HepG2 (cell line): ENCODE results near the gene PRPF38A. TPM values are rescaled to one million over a fixed set of nuclear protein-coding genes. Genes with fewer than 3 reads are reported as not detected.
A peak's percentile ranks its signal among the peaks of the same experiment; 100 is the strongest.
"Not testable (repeated sequence)": the region's sequence is repeated elsewhere in the genome, so short reads cannot be mapped to it uniquely, and the experiment has no call there.

Source experiments
- ATAC-seq: fragments of 200-7000 bp; cut with Tn5 transposase; 3 replicates; pipeline ENCODE4 v1.9.1; 2020; ENCODE audit warnings: mild to moderate bottlenecking, moderate library complexity
- BruUV-seq: library from RNA; stranded (reverse); fragments of 400-500 nt; replicated peaks from 2 replicates; lab custom pipeline; 2021; lab: Mats Ljungman, UMichigan
- CTCF ChIA-PET: fragments of 300-600 bp; formaldehyde crosslinking; extraction: SDS; loops from one replicate; lab custom pipeline; 2021; ENCODE audit warnings: low total read pairs, inconsistent platforms, low intra/inter-chr PET ratio; lab: Yijun Ruan, JAX
- POLR2A ChIA-PET: fragments of 350-600 bp; sonication (Branson Sonifier 250); formaldehyde crosslinking; loops from one replicate; lab custom pipeline; 2020; ENCODE audit warnings: antibody characterized with exemption, inconsistent platforms; lab: Yijun Ruan, JAX
- DNase-seq: peaks from one replicate; pipeline ENCODE4 v3.0.0-alpha.2; 2015; ENCODE audit warnings: low spot score
- FAIRE-seq: peaks from 3 replicates; lab custom pipeline; 2011; peaks lifted over from hg19 to GRCh38; lab: Jason Lieb, UNC
- H2AFZ ChIP-seq: one replicate; pipeline ENCODE4 v1.6.1; 2011; ENCODE audit warnings: low read length, inconsistent platforms
- H3K27ac ChIP-seq: fragments of 300-600 bp; 3 replicates; pipeline ENCODE4 v1.8.0; 2011; ENCODE audit warnings: mixed run types, mild to moderate bottlenecking, mixed read lengths, low read length, inconsistent platforms; ENCODE audit not compliant: insufficient read depth; ENCODE audit errors: extremely low read length
- H3K27me3 ChIP-seq, 2 experiments: fragments of 200-600 bp in 1 of 2; 2 replicates in 1 of 2; 3 replicates in 1 of 2; pipeline versions ENCODE4 v1.6.0 to v1.8.0; 2011; ENCODE audit warnings: low read length in 2 of 2, mild to moderate bottlenecking in 2 of 2, moderate library complexity in 2 of 2, inconsistent platforms in 1 of 2; ENCODE audit not compliant: insufficient read depth in 2 of 2, control insufficient read depth in 1 of 2
- H3K36me3 ChIP-seq, 2 experiments: fragments of 200-600 bp in 1 of 2; replicated peaks in 1 of 2; 2 replicates in 1 of 2; 3 replicates in 1 of 2; pipeline versions ENCODE4 v1.5.1 to v1.8.0; 2011; ENCODE audit warnings: low read length in 2 of 2, inconsistent platforms in 1 of 2; ENCODE audit not compliant: insufficient read depth in 2 of 2, control insufficient read depth in 1 of 2
- H3K4me1 ChIP-seq: 2 replicates; pipeline ENCODE4 v1.5.1; 2012; ENCODE audit warnings: low read length, inconsistent platforms; ENCODE audit not compliant: insufficient read depth
- H3K4me2 ChIP-seq: 2 replicates; pipeline ENCODE4 v1.6.0; 2011; ENCODE audit warnings: low read depth, low read length, inconsistent platforms
- H3K4me3 ChIP-seq, 3 experiments: fragments of 200-600 bp in 1 of 3; sonication (generic), shearing (Covaris generic) in 1 of 3; replicated peaks in 1 of 3; 2 replicates each; pipeline ENCODE4 v1.5.1; 2011 to 2016; ENCODE audit warnings: low read length in 3 of 3, inconsistent platforms in 2 of 3, low read depth in 2 of 3, mild to moderate bottlenecking in 2 of 3, control low read depth in 1 of 3, mixed read lengths in 1 of 3; ENCODE audit not compliant: insufficient read depth in 1 of 3
- H3K79me2 ChIP-seq: one replicate; pipeline ENCODE4 v1.6.1; 2011; ENCODE audit warnings: low read length, inconsistent platforms; ENCODE audit not compliant: insufficient read depth
- H3K9ac ChIP-seq: 2 replicates; pipeline ENCODE4 v1.6.0; 2011; ENCODE audit warnings: mild to moderate bottlenecking, low read depth, low read length, inconsistent platforms; ENCODE audit not compliant: insufficient read depth
- H3K9me3 ChIP-seq: 2 replicates; pipeline ENCODE4 v1.5.1; 2012; ENCODE audit warnings: mild to moderate bottlenecking, low read length
- H4K20me1 ChIP-seq: 2 replicates; pipeline ENCODE4 v1.6.0; 2011; ENCODE audit warnings: inconsistent platforms, mild to moderate bottlenecking, low read length, moderate library complexity; ENCODE audit not compliant: insufficient read depth
- DMAP1 ChIP-seq: IDR thresholded peaks from 2 replicates; pipeline ENCODE4 v1.6.1; 2016
- SP5 ChIP-seq: IDR thresholded peaks from 2 replicates; pipeline ENCODE4 v1.6.1; 2016; ENCODE audit warnings: low read depth, borderline replicate concordance
- ZNF563 ChIP-seq: sonication (generic); formaldehyde crosslinking; IDR thresholded peaks from 2 replicates; pipeline ENCODE4 v1.8.0; 2022; ENCODE audit warnings: mild to moderate bottlenecking, moderate library complexity, missing genetic modification reagents
- WGBS: methylation state at CpG from one replicate; pipeline ENCODE4 v1.1.6; 2017; ENCODE audit warnings: low lambda C conversion rate; 5-methylcytosine and 5-hydroxymethylcytosine counted together
- in situ Hi-C: cut with HindIII; loops from 2 replicates; pipeline ENCODE4 v1.10.0; 2017; ENCODE audit warnings: low pct_unique_long_range_greater_than_20kb; ENCODE audit not compliant: extremely low pct_ligation_motif_present
- intact Hi-C: fragments of 100-400 bp; cut with micrococcal nuclease; formaldehyde crosslinking; loops from one replicate; pipeline ENCODE4 v1.10.0; 2022; ENCODE audit not compliant: unreplicated experiment
- polyA plus RNA-seq, 8 experiments: library from polyadenylated mRNA; depleted of rRNA in 3 of 8; stranded (reverse) in 7 of 8; unstranded in 1 of 8; fragments of >200 nt; fragmentation: Illumina TruSeq in 4 of 8; extraction: Trizol in 4 of 8; gene quantifications; 2 replicates each; pipeline versions ENCODE4 v1.2.1 to v1.2.3, GENCODE V29; 2011 to 2016; ENCODE audit warnings: low read depth in 4 of 8, missing spikeins in 1 of 8, mixed read lengths in 1 of 8; ENCODE audit not compliant: insufficient read depth in 1 of 8
- total RNA-seq, 5 experiments: library from RNA; depleted of rRNA; stranded (reverse); fragments of >200 nt; fragmentation: Illumina TruSeq; extraction: Trizol; gene quantifications; 2 replicates each; pipeline ENCODE4 v1.2.3, GENCODE V29; 2016; ENCODE audit warnings: low read depth in 1 of 5
- TF ChIP-seq, protein P1 (sequence below): sonication (generic); formaldehyde crosslinking; IDR thresholded peaks from 2 replicates; pipeline ENCODE4 v1.8.1; 2023; ENCODE audit warnings: mild to moderate bottlenecking, moderate library complexity, missing genetic modification reagents
- TF ChIP-seq, protein P2 (sequence below): IDR thresholded peaks from 2 replicates; pipeline ENCODE4 v1.6.1; 2018; ENCODE audit warnings: missing genetic modification reagents, mild to moderate bottlenecking, missing compliant biosample characterization
- TF ChIP-seq, protein P3 (sequence below): sonication (generic); formaldehyde crosslinking; IDR thresholded peaks from 2 replicates; pipeline ENCODE4 v1.4.0; 2020; ENCODE audit warnings: missing genetic modification reagents
- TF ChIP-seq, protein P4 (sequence below): fragments of 450-650 bp; IDR thresholded peaks from 2 replicates; pipeline ENCODE4 v1.6.1; 2017

The PRPF38A gene
- total and polyA plus RNA-seq, 2 of the 13 experiments (the other 11 are each of a cell fraction or from before 2014, with no cell fraction given) = 18.3 to 45.5 TPM

DNA sequence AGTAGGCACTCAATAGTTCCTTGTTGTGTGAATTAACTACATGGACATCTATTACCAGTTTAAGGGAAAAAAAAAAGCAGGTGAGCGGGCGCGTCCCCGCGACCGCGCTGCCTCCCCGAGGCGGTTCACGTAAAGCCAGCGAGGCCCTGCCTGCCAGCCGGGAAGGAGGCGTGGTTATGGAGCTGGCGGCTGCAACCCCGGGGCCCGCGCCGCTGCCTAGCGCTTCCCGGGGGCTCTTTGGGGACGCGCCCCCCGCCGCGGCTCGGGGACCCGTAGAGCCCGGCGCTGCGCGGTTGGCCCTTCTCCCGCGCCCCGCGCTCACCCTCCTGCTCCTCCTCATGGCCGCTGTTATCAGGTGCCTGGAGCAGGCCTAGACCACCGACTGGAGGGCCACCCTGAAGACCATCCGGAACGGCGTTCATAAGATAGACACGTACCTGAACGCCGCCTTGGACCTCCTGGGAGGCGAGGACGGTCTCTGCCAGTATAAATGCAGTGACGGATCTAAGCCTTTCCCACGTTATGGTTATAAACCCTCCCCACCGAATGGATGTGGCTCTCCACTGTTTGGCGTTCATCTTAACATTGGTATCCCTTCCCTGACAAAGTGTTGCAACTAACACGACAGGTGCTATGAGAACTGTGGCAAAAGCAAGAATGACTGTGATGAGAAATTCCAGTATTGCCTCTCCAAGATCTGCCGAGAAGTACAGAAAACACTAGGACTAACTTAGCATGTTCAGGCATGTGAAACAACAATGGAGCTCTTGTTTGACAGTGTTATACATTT, 35.8 kb upstream of the PRPF38A start (continued):
- TF ChIP-seq, protein P1, sequence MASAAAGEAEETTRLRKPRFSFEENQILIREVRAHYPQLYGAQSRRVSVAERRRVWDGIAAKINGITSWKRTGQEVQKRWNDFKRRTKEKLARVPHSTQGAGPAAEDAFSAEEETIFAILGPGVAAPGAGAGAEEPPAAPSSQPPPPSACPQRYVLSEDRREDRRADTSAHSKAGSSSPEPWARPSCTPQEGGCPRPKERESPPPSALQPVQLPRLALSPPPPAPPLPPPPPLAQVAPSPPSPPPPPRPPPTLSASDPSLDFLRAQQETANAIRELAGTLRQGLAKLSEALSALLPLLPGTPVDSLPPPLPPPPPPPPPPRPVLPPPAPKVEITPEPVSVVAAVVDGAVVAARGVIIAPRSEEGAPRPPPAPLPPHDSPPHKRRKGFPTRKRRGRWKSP (CRISPR knock-in tag) = peak; percentile 64; the same call in 1 of the 2 replicates
- TF ChIP-seq, protein P2, sequence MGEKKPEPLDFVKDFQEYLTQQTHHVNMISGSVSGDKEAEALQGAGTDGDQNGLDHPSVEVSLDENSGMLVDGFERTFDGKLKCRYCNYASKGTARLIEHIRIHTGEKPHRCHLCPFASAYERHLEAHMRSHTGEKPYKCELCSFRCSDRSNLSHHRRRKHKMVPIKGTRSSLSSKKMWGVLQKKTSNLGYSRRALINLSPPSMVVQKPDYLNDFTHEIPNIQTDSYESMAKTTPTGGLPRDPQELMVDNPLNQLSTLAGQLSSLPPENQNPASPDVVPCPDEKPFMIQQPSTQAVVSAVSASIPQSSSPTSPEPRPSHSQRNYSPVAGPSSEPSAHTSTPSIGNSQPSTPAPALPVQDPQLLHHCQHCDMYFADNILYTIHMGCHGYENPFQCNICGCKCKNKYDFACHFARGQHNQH (CRISPR knock-in tag) = no peak
- 0 out of 2 replicates have a peak, but pooled peaks have one; percentile 18 for TF ChIP-seq SP5
- TF ChIP-seq, protein P3, sequence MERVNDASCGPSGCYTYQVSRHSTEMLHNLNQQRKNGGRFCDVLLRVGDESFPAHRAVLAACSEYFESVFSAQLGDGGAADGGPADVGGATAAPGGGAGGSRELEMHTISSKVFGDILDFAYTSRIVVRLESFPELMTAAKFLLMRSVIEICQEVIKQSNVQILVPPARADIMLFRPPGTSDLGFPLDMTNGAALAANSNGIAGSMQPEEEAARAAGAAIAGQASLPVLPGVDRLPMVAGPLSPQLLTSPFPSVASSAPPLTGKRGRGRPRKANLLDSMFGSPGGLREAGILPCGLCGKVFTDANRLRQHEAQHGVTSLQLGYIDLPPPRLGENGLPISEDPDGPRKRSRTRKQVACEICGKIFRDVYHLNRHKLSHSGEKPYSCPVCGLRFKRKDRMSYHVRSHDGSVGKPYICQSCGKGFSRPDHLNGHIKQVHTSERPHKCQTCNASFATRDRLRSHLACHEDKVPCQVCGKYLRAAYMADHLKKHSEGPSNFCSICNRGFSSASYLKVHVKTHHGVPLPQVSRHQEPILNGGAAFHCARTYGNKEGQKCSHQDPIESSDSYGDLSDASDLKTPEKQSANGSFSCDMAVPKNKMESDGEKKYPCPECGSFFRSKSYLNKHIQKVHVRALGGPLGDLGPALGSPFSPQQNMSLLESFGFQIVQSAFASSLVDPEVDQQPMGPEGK (CRISPR knock-in tag) = peak; percentile 70; the same call in 1 of the 2 replicates
- TF ChIP-seq DMAP1 (CRISPR knock-in tag) = peak; percentile 33; the same call in 1 of the 2 replicates
- 0 out of 2 replicates have a peak, but pooled peaks have one; percentile 32 for TF ChIP-seq ZNF563 (CRISPR knock-in tag)
- TF ChIP-seq, protein P4, sequence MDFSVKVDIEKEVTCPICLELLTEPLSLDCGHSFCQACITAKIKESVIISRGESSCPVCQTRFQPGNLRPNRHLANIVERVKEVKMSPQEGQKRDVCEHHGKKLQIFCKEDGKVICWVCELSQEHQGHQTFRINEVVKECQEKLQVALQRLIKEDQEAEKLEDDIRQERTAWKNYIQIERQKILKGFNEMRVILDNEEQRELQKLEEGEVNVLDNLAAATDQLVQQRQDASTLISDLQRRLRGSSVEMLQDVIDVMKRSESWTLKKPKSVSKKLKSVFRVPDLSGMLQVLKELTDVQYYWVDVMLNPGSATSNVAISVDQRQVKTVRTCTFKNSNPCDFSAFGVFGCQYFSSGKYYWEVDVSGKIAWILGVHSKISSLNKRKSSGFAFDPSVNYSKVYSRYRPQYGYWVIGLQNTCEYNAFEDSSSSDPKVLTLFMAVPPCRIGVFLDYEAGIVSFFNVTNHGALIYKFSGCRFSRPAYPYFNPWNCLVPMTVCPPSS = no peak

DNA sequence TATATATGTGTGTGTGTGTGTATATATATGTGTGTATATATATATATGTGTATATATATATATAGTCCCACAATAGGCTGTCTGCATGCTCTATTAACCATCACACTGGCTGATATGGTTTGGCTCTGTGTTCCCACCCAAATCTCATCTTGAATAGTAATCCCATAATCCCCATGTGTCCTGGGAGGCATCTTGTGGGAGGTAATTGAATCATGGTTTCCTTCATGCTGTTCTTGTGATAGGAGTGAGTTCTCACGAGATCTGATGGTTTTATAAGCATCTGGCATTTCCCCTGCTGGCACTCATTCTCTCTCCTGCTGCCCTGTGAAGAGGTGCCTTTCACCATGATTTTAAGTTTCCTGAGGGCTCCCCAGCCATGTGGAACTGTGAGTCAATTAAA, 34.6 kb upstream of the PRPF38A start:
- H3K4me3 ChIP-seq, BruUV-seq, H4K20me1 ChIP-seq, ATAC-seq, intact Hi-C loops, DNase-seq, H3K4me2 ChIP-seq, FAIRE-seq, H3K9me3 ChIP-seq, H3K27me3 ChIP-seq, H2AFZ ChIP-seq, H3K9ac ChIP-seq, in situ Hi-C loops, H3K79me2 ChIP-seq, POLR2A ChIA-PET, CTCF ChIA-PET, H3K27ac ChIP-seq: not testable (repeated sequence)
- WGBS = 100% methylated on average over 1 of the region's 1 CpG
- peaks cover 0 to 22% of the 10 kb centered on the region in 2 experiments; a peak in 3 of 5 replicates for H3K36me3 ChIP-seq
- peaks cover 29% of the 10 kb centered on the region for H3K4me1 ChIP-seq
